Measurements from ENCODE around the gene CPEB3.
"Not testable (repeated sequence)": the region's sequence is repeated elsewhere in the genome, so short reads cannot be mapped to it uniquely, and the experiment has no call there.

Gene CPEB3

GRCh38 chr10:92265687-92266258, 25.1 kb downstream of the CPEB3 start:
- peak; percentile 89 for DNase-seq

- no peak for DNase-seq
These were observed 26.6 kb downstream of the CPEB3 start for GRCh38 chr10:92264249-92264648.

- no peak for DNase-seq
These were observed 27.5 kb downstream of the CPEB3 start for GRCh38 chr10:92263396-92263795.

GRCh38 chr10:92248566-92248965, 42.3 kb downstream of the CPEB3 start:
- DNase-seq = no peak

DNA sequence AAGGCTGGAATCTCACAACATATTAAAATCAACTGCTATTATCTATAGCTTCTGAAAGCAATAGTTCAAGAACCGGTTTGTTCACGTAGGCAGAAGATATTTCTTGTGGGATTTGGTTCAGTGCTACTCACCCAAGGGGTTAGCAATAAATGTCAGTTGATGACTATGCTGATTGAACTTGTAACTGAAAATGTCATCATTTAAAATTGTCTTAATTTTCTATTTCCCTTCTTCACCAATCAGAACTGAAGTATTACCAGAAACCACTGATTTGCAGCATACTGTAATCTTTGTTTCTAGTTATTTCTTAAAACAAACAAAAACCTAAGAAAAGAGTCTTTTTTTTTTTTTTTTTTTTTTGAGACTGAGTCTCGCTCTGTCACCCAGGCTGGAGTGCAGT, 46.1 kb downstream of the CPEB3 start:
- no peak for DNase-seq

GRCh38 chr10:92242910-92243671, 47.8 kb downstream of the CPEB3 start:
- peak; percentile 71 for DNase-seq

GRCh38 chr10:92242380-92242779, 48.5 kb downstream of the CPEB3 start:
- no peak for DNase-seq

GRCh38 chr10:92241501-92241900, 49.4 kb downstream of the CPEB3 start:
- no peak for DNase-seq

- peak; percentile 62 for DNase-seq
These were observed 49.7 kb downstream of the CPEB3 start for GRCh38 chr10:92241158-92241500.

DNA sequence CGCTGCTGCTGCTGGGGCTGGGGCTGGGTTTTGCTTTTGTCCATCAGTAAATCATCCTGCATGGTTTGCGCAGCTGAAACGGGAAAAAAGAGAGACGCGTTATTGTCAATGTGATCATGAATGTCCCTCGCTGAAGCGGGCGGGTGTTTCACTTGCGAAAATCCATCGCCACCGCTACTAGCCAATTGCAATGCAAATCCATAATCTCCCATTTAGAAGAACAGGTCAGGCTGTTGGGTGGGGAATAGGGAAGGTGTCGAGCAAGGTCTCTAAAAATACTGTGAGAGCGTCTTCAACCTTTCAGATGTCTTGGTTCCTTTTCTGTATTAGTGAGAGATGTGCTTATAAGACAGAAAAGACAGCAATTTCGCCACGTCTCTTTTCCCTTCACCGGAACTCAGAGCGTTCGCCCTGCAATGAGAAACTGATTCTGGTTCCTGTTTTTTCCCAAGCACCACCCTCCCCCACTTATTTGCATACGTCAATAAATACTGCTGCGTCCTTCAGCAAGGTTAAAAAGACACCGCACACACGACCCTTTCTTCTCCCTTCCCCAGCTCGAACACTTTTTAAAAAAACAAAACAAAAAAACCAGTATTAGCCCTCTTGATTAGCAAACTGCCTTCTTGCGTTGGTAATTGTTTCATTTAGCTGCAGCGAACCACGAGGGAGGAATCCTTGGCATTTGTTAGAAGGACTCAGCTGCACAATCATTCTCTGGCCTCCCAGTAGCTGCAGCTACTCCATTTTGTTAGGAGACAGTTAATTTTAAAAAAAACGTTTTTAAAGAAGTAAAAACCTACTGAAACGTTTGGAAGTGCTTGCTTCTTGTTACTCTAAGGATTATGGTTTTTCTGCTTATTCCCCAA, 50.4 kb downstream of the CPEB3 start:
- peak; percentile 74 for DNase-seq

GRCh38 chr10:92239600-92240288, 51.1 kb downstream of the CPEB3 start:
- DNase-seq = peak; percentile 10

DNA sequence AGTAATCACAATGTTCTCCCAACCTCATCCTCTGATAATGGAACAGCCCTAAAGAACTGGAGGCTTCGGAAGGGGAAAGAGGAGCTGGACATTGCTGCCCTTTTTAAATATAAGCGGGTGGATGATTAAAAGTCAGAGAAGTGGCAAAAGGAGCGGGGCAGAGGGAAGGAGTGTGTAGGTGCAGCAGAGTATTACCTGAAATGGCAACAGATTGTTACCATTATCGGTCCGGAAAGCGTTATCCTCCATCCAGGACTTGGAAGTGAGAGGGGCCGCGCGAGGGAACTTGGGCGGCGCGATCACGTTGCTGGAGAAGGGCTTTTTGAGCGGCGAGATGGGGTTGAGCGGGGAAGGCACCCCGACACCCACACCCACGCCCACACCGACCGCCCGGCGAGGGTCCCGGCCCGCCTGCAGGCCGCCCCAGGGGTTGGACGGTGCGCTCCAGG, 51.7 kb downstream of the CPEB3 start:
- no peak for DNase-seq

- no peak for DNase-seq
These were observed 52.2 kb downstream of the CPEB3 start for GRCh38 chr10:92238586-92239098.

DNA sequence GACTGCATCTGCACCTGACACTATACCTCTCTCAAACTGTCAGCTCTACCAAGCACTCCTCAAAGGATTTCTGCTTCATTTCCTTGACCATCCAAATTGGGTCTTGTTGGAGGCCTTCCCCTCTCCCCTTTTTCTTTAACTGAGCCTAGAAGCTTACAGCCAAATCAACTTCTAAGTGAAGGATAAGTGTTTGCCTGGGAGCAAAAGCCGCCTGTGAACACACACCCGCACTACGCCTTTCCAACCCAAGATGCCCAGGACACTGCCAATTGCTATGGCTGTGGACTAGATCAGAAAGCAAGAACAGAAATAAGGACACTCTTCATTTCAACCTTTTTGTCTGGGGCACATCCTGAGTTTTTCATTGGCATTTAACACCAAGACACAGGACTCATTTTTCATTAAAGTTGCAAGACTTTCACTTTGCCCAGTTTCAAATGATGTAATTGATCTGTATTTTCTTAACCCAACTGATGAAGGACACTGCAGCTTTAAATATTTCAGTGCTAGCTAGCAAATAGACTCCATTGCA, 52.8 kb downstream of the CPEB3 start:
- no peak for DNase-seq

- DNase-seq = no peak
These were observed 59.7 kb downstream of the CPEB3 start for GRCh38 chr10:92231196-92231595.

DNA sequence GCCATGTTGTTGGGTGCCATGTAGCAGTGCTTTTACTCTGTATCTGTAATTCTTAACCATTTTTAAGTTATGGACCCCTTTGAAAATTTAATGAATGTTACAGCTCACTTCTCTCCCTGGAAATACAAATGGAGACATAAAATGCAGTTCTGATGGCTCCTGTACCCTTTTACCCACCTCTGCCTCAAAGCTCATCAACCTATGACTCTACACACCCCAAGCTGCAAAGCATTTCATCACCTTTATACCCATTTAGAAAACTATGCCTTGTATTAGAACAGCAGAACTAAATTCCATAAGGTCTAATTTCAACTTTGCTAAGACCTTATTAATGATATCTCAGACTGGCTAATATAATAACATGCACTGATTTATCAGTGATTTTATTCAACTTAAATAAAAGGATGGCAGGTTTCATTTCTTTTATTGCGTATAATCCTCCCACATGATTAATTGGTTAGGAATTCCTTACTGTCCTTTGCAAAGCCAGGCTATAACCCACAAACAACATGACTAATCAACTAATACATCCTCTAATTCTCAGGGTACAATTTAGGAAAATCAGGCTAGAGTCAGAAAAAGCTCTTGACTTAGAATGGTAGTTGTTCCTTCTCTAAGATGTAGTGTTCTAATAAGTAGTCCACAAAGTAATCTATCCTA, 68.1 kb downstream of the CPEB3 start:
- no peak for DNase-seq

GRCh38 chr10:92219559-92219958, 71.3 kb downstream of the CPEB3 start:
- DNase-seq = no peak

DNA sequence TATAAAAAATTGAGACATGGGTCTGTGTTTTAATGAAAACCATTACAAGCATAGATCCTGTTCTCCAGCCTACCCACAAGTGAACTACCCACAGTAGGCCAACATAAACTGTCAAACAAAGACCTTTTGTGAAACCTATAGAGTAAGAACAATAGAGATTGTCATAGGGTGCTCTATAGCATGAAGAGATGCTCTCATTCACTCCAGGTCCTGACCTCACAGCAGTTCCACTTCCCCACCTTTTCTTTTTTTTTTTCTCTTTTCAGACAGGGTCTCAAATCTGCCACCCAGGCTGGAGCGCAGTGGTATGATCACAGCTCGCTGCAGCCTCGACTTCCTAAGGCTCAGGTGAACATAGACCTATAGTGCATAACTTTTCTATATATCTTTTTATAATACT, 72.3 kb downstream of the CPEB3 start:
- no peak for DNase-seq

DNA sequence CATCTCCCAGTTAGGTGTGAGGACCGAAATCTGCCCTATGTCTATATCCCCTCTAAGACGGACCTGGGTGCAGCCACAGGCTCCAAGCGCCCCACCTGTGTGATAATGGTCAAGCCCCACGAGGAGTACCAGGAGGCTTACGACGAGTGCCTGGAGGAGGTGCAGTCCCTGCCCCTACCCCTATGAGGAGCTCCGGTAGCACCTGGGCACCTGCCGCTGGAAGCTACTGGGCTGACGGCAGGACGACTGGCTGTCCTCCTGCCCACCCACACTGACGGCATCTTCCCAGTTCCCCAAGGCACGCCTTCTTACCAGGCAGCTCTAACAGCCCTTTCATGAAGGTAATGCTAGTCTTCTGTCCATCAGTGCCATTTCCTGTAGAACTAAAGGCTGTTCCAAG, 74.3 kb downstream of the CPEB3 start:
- DNase-seq = peak; percentile 34

GRCh38 chr10:92215222-92215621, 75.7 kb downstream of the CPEB3 start:
- not testable (repeated sequence) for DNase-seq

- DNase-seq = no peak
These were observed 77.8 kb downstream of the CPEB3 start for GRCh38 chr10:92213049-92213448.

- DNase-seq = peak; percentile 73
These were observed 82.1 kb downstream of the CPEB3 start for GRCh38 chr10:92208736-92209135.

Data from NCI-H82 (cell line).